Hematopoietic multipotent progenitor cell (in vitro differentiated cells): ENCODE results near the gene ZNF775. TPM values are rescaled to one million over a fixed set of nuclear protein-coding genes. Genes with fewer than 3 reads are reported as not detected.
"Not testable (repeated sequence)": the region's sequence is repeated elsewhere in the genome, so short reads cannot be mapped to it uniquely, and the experiment has no call there.

ENCODE experiments used
- DNase-seq, 3 donors: peaks; one replicate each; pipeline ENCODE4 v3.0.0-alpha.2; 2011 to 2015; ENCODE audit warnings: low read depth in 2 of 3, low spot score in 2 of 3
- total RNA-seq: library from RNA; depleted of rRNA; stranded (reverse); fragments of >200 nt; gene quantifications from one replicate; pipeline ENCODE4 v1.2.3, GENCODE V29; 2012

The ZNF775 gene
- total RNA-seq, 1 donor, result 10.2 TPM

DNA sequence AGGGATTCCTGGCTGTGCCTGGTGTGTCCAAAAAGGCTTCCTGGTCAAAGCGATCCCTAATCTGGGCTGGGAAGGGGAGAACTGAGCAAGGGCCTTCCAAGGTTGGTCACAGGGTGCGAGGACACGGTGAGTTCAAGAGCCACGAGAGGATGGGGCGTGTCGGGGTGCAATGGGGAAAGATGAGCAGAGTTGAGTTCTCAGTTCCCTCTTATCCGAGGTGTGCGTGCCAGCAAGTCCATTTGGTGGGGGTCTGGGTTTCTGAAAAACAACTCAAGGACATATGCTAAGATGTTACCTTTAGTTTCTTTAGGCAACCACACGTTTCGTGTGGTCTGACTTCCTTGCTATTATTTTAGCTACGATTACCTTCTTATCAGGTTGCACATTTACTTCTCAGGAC, 1.3 kb downstream of the ZNF775 start:
- DNase-seq, result no peak

DNA sequence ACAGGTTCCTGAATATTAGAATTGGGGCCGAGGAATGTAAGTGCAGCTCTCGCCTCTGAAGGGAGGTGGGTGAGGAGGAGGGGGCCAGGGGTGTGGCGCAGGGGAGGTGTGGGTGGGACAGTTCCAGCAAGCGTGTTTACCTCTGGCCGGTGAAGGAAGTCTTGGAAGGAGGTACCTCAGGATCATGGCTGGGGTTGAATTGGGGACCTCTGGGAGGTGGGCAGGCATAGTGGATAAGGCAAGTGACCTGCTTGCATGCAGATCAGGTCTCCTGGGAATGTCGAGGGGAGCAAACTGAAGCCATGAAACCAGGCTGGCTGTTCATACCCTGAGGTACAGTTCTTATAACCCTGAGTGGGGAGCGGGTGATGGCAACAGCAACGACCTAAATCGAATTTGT, 2.0 kb downstream of the ZNF775 start:
- DNase-seq, result no peak

DNA sequence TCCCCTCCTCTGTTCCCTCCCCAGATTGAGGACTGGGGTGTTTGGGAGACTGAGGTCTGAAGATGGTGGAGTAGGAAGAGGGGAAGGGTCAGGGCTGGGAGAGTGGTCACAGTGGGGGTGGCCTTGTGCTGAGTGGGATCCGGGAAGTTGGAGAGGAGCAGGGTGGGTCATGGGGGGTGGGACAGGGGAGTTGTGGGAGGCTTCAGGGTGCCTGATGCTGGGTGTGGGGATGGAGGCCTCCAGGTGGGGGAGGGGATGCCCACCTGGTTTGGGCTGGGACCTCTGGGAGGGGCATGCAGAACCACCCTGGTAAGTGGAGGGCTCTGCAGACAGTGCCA, 2.6 kb downstream of the ZNF775 start:
- no peak for DNase-seq

- no peak for DNase-seq
These were observed 3.2 kb downstream of the ZNF775 start for GRCh38 chr7:150382123-150382843.

- no peak for DNase-seq
These were observed 3.7 kb downstream of the ZNF775 start for GRCh38 chr7:150382844-150383225.

- DNase-seq, result no peak
These were observed 4.7 kb downstream of the ZNF775 start for GRCh38 chr7:150383710-150384397.

- DNase-seq, result no peak
These were observed 5.5 kb downstream of the ZNF775 start for GRCh38 chr7:150384406-150385301.

GRCh38 chr7:150385302-150385723, 6.2 kb downstream of the ZNF775 start:
- no peak for DNase-seq

DNA sequence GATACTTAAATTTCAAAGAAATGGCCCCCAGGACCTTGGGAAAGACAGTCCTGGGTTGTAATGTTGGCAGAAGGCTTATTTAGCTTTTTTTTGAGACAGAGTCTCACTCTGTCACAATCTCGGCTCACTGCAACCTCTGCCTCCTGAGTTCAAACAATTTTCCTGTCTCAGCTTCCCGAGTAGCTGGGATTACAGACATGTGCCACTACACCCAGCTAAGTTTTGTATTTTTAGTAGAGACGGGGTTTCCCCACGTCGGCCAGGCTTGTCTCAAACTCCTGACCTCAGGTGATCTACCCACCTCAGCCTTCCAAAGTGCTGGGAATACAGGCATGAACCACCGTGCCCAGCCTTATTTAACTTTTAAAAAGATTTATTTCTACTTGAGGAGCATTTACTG, 6.8 kb downstream of the ZNF775 start:
- not testable (repeated sequence) for DNase-seq

DNA sequence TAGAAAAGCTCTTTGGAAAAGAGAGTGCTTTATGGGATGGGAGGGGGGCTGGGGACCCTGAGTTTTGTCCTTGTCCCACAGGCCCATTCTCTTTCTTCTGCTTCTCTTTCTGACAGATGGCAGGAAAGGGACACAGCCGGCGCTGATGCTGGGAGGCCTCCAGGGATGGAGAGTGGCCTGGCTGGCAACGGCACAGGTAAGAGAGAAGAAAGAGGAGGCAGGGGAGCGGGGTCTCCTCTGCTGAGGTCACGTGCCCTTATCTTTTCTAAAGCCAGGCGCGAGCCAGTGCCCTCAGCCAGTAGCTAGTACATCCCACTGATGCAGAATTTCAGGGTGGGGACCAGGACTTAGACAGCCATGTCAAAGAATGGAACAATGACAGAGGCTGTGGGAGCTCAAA, 9.2 kb downstream of the ZNF775 start:
- DNase-seq, result no peak

GRCh38 chr7:150388709-150389531, 9.8 kb downstream of the ZNF775 start:
- DNase-seq, result peak in 1 of 3 donors; percentile 46

GRCh38 chr7:150389532-150389816, 10.3 kb downstream of the ZNF775 start:
- no peak for DNase-seq

- DNase-seq, result no peak
These were observed 11.1 kb downstream of the ZNF775 start for GRCh38 chr7:150390205-150390604.

DNA sequence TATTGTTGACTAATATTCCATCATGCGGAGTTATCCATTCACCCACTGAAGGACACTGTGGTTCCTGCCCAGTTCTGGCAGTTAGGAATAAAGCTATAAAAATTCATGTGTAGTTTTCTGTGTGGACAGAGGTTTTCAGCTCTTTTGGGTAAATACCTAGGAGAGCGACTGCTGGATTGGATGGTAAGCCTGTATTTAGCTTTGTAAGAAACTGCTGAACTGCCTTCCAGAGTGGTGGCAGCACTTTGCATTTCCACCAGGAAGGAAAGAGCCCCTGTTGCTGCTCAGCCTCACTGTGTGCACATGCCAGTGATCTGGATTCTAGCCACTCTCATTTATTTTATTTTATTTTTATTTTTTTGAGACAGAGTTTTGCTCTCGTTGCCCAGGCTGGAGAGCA, 14.2 kb downstream of the ZNF775 start:
- no peak for DNase-seq

GRCh38 chr7:150396426-150396825, 17.3 kb downstream of the ZNF775 start:
- DNase-seq, result no peak

GRCh38 chr7:150396851-150397260, 17.7 kb downstream of the ZNF775 start:
- DNase-seq, result no peak

DNA sequence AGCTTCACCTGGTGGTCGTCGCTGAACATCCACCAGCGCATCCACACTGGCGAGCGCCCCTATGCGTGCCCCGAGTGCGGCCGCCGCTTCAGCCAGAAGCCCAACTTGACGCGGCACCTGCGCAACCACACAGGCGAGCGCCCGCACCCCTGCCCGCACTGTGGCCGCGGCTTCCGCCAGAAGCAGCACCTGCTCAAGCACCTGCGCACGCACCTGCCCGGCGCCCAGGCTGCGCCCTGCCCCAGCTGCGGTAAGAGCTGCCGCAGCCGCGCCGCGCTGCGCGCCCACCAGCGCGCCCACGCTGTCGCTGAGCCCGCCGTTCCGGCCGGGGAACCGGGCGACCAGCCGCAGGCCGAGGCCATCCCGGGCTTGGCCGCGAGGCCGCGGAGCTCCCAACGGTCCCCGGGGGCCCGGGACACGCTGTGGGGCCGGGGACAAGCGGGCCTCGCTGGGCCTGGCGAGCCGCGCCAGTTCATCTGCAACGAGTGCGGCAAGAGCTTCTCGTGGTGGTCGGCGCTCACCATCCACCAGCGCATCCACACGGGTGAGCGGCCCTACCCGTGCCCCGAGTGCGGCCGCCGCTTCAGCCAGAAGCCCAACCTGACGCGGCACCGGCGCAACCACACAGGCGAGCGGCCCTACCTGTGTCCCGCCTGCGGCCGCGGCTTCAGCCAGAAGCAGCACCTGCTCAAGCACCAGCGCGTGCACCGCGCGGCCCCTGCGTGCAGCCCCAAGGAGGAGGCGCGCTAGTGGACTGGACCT, 18.4 kb downstream of the ZNF775 start:
- DNase-seq, result no peak

- DNase-seq, result no peak
These were observed 19.2 kb downstream of the ZNF775 start for GRCh38 chr7:150398108-150398964.

DNA sequence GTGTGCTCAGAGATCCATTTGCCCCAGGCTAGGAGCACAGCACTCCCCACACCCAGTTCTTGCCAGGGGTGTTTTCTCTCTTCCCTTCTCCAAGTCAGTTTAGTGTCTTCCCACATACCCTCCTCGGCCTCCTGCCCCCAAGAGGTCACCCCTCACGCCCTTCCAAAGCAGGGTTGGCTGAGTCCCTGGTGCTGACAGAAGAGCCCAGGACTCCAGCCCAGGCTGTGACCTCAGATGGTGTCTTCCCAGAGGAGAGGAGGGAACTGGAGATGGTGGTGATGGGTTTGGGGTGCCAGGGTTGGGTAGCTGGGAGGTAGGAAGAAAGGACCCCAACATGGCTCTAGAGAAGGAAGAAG, 19.8 kb downstream of the ZNF775 start:
- no peak for DNase-seq
